ENCODE measurements around the gene CCNT2. TPM values are rescaled to one million over a fixed set of nuclear protein-coding genes. Genes with fewer than 3 reads are reported as not detected.
"Not testable (repeated sequence)": the region's sequence is repeated elsewhere in the genome, so short reads cannot be mapped to it uniquely, and the experiment has no call there.

Gene CCNT2
- total RNA-seq, 3 donors from 2014 or later (not counting 1 experiment from before 2014, with no cell fraction given), result 86.9 to 93.1 (median 87.8) TPM

DNA sequence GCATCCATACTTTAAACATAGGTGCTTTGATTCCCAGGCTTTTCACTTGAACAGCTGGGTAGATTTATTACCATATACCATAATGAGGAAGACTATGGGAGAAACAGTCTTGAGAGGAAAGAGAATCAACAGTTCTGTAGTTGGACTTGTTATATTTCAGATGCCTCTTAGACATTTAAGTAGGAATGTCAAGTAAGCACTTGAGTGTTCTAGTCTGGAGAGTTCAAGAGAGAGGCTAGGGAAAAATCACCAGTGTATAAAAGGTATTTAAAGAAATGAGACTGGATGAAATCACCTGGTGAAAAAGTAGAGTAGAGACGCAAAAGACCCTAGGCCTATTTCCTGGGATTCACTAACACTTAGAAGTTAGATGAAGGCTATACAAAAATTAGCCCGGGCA is 13.5 kb upstream of the CCNT2 start:
- no peaks in the 10 kb centered on the region for H3K9me3 Mint-ChIP-seq
- H3K27ac ChIP-seq (ENCODE audit: low read length), result no peak overlapping the region

DNA sequence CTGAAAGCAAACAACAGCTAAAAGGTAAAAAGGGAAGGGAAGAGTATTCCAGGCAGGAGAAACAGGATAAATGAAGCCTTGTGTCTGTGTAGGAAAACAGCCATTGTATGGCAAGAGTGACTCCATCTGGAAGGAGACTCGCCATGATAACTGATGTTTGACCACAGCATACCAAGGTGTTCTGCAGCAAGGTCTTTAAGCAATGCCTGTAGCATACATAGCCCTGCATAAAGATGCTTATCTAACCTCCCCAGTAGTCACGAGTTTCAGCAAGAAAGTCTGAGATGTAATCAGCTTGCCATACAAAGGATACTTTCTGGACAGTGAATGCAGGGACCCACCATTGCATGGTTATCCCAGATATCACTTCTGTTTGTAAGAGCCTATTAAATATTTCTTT is 11.9 kb upstream of the CCNT2 start:
- Mint-ChIP-seq H3K4me3 (no peak overlapping the region), H3K27ac (no peak overlapping the region), H3K9me3 (no peaks in the 10 kb centered on the region), H3K36me3 (no peaks in the 10 kb centered on the region), H3K4me1 (no peaks in the 10 kb centered on the region), H3K27me3 (ENCODE audit: low read depth in 2 of 2) (peaks cover 4 to 7% of the 10 kb centered on the region in 2 donors)
- no peak for ATAC-seq
- no peak overlapping the region for H3K4me3 ChIP-seq (ENCODE audit: low read length)
- no peaks in the 10 kb centered on the region for H3K36me3 ChIP-seq (ENCODE audit: control insufficient read depth, insufficient read depth, low read length)
- no peak for TF ChIP-seq CTCF (IDR thresholded peaks at IDR 0.05)
- H3K9me3 ChIP-seq (ENCODE audit: control insufficient read depth, insufficient read depth, low read length), result no peaks in the 10 kb centered on the region
- H3K27me3 ChIP-seq (ENCODE audit: control insufficient read depth, insufficient read depth, low read length), result no peaks in the 10 kb centered on the region
- no peak for DNase-seq
- H3K27ac ChIP-seq (ENCODE audit: low read length), result no peak overlapping the region
- intact Hi-C loops (cut with micrococcal nuclease), result no loop called here
- no peaks in the 10 kb centered on the region for H3K4me1 ChIP-seq (ENCODE audit: control insufficient read depth, insufficient read depth, low read length)
- 41% methylated on average over 2 of the region's 2 CpGs for WGBS (ENCODE audit: insufficient coverage)

More for the DNA sequence above, 13.5 kb upstream of the CCNT2 start:
- ATAC-seq, result no peak
- Histone ChIP-seq H3K9me3 (ENCODE audit: control insufficient read depth, insufficient read depth, low read length) (no peaks in the 10 kb centered on the region), H3K36me3 (ENCODE audit: control insufficient read depth, insufficient read depth, low read length) (no peaks in the 10 kb centered on the region), H3K27me3 (ENCODE audit: control insufficient read depth, insufficient read depth, low read length) (no peaks in the 10 kb centered on the region), H3K4me3 (ENCODE audit: low read length) (no peak overlapping the region), H3K4me1 (ENCODE audit: control insufficient read depth, insufficient read depth, low read length) (no peaks in the 10 kb centered on the region)
- Mint-ChIP-seq H3K27me3 (ENCODE audit: low read depth in 2 of 2) (peaks cover 4 to 7% of the 10 kb centered on the region in 2 donors), H3K4me1 (no peaks in the 10 kb centered on the region), H3K27ac (no peak overlapping the region), H3K4me3 (no peak overlapping the region), H3K36me3 (no peaks in the 10 kb centered on the region)
- WGBS (ENCODE audit: insufficient coverage), result 100% methylated on average over 2 of the region's 2 CpGs
- intact Hi-C loops (cut with micrococcal nuclease), result no loop called here
- no peak for TF ChIP-seq CTCF (IDR thresholded peaks at IDR 0.05)
- no peak for DNase-seq

DNA sequence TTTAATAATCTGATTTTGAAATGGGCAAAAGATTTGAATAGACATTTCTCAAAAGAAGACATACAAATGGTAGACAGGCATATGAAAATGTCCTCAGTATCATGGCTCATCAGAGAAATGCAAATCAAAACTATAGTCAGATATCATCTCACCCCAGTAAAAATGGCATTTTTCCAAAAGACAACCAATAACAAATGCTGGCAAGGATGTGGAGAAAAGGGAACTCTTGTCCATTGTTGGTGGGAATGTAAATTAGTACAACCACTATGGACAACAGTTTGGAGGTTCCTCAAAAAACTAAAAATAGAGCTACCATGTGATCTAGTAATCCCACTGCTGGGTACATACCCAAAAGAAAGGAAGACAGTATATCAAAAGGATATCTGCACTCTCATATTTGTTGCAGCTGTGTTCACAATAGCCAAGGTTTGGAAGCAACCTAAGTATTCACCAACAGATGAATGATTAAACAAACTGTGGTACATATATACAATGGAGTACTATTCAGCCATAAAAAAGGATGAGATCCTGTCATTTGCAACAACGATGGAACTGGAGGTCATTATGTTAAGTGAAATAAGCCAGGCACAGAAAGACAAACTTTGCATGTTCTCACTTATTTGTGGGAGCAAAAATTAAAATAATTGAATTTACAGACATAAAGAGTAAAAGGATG is 11.0 kb upstream of the CCNT2 start:
- H3K4me3 ChIP-seq (ENCODE audit: low read length); H3K36me3 Mint-ChIP-seq; H3K9me3 ChIP-seq (ENCODE audit: control insufficient read depth, insufficient read depth, low read length); H3K27ac Mint-ChIP-seq; H3K27ac ChIP-seq (ENCODE audit: low read length); H3K36me3 ChIP-seq (ENCODE audit: control insufficient read depth, insufficient read depth, low read length); H3K4me1 Mint-ChIP-seq; intact Hi-C loops (cut with micrococcal nuclease); DNase-seq; ATAC-seq; H3K27me3 ChIP-seq (ENCODE audit: control insufficient read depth, insufficient read depth, low read length); H3K27me3 Mint-ChIP-seq (ENCODE audit: low read depth in 2 of 2); H3K9me3 Mint-ChIP-seq; H3K4me3 Mint-ChIP-seq; H3K4me1 ChIP-seq (ENCODE audit: control insufficient read depth, insufficient read depth, low read length): not testable (repeated sequence)
- 100% methylated on average over 1 of the region's 1 CpG for WGBS (ENCODE audit: insufficient coverage)

DNA sequence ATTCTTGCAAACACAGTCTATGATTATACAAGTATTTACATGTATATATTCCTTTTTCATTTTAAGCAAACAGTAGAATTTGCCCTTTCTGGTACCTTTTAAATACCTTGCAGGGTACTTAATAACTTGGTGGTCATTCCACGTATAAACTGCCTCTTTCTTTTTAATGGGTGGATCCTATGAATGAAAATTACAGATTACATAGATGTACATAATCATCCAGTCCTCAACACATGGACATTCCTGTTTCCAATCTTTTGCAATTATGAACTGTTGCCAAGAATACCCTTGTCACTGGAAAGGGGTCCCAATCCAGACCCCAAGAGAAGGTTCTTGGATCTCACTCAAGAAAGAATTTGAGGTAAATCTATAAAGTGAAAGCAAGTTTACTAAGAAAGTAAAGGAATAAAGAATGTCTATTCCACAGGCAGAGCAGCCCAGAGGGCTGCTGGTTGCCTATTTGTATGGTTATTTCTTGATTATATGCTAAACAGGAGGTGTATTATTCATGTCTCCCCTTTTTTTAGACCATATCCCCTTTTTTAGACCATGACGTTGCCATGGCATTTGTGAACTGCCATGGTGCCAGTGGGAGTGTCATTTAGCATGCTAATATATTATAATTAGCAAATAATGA is 7.7 kb upstream of the CCNT2 start:
- no CpG with 5 or more reads among the region's 2 CpGs for WGBS (ENCODE audit: insufficient coverage)
- DNase-seq, result no peak
- H3K36me3 ChIP-seq (ENCODE audit: control insufficient read depth, insufficient read depth, low read length), result no peaks in the 10 kb centered on the region
- Mint-ChIP-seq H3K36me3 (no peaks in the 10 kb centered on the region), H3K27ac (no peak overlapping the region), H3K27me3 (ENCODE audit: low read depth in 2 of 2) (peaks cover 6 to 23% of the 10 kb centered on the region in 2 donors), H3K4me1 (no peaks in the 10 kb centered on the region), H3K4me3 (no peak overlapping the region), H3K9me3 (peaks cover 0 to 2% of the 10 kb centered on the region in 2 donors)
- no peak overlapping the region for H3K4me3 ChIP-seq (ENCODE audit: low read length)
- no peak for ATAC-seq
- H3K27me3 ChIP-seq (ENCODE audit: control insufficient read depth, insufficient read depth, low read length), result no peaks in the 10 kb centered on the region
- H3K27ac ChIP-seq (ENCODE audit: low read length), result no peak overlapping the region
- H3K4me1 ChIP-seq (ENCODE audit: control insufficient read depth, insufficient read depth, low read length), result no peaks in the 10 kb centered on the region
- intact Hi-C loops (cut with micrococcal nuclease), result no loop called here
- TF ChIP-seq CTCF (IDR thresholded peaks at IDR 0.05), result no peak
- no peaks in the 10 kb centered on the region for H3K9me3 ChIP-seq (ENCODE audit: control insufficient read depth, insufficient read depth, low read length)
